RWPE1 (cell line): ENCODE measurements around the gene TEX264.

Experiments used
- CTCF ChIA-PET: fragments of 350-600 bp; sonication (Branson Sonifier 250); formaldehyde crosslinking; extraction: SDS; loops from one replicate; lab custom pipeline; 2021; lab: Yijun Ruan, JAX
- POLR2A ChIA-PET: fragments of 400-600 bp; formaldehyde crosslinking; extraction: SDS; loops from one replicate; lab custom pipeline; 2020; ENCODE audit warnings: antibody characterized with exemption; ENCODE audit not compliant: low non-redundant PET; lab: Yijun Ruan, JAX
- DNase-seq: peaks from one replicate; pipeline ENCODE4 v3.0.0; 2012; ENCODE audit warnings: low spot score
- H3K27ac ChIP-seq: fragments of 450-650 bp; 2 replicates; pipeline ENCODE4 v1.5.1; 2017
- TF ChIP-seq, protein P1 (sequence below): fragments of 450-650 bp; conservative IDR thresholded peaks from 2 replicates; pipeline ENCODE4 v1.5.1; 2017; ENCODE audit warnings: low read depth, mild to moderate bottlenecking

Gene TEX264

DNA sequence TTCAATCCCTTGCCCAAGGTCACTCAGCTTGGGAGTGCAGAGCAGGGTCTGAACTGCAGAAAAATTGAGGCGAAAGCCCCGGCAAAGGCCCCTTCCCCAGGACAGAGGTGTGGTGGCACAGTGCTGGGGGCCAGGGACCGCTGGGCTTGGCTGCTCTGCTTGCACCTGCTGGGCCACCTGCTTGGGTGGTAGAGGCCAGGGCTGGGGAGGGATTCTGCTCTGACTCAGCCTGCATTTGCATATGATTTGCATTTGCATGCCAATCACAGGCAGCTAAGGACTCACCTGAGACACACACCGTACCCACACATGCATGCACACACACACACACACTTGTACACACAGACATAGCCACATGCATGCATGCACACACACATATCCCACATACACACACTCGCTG is 45.8 kb downstream of the TEX264 start:
- ChIA-PET POLR2A (no interaction called here), CTCF (no interaction called here)
- no peak overlapping the region for H3K27ac ChIP-seq
- no peak for DNase-seq
- TF ChIP-seq, protein P1, sequence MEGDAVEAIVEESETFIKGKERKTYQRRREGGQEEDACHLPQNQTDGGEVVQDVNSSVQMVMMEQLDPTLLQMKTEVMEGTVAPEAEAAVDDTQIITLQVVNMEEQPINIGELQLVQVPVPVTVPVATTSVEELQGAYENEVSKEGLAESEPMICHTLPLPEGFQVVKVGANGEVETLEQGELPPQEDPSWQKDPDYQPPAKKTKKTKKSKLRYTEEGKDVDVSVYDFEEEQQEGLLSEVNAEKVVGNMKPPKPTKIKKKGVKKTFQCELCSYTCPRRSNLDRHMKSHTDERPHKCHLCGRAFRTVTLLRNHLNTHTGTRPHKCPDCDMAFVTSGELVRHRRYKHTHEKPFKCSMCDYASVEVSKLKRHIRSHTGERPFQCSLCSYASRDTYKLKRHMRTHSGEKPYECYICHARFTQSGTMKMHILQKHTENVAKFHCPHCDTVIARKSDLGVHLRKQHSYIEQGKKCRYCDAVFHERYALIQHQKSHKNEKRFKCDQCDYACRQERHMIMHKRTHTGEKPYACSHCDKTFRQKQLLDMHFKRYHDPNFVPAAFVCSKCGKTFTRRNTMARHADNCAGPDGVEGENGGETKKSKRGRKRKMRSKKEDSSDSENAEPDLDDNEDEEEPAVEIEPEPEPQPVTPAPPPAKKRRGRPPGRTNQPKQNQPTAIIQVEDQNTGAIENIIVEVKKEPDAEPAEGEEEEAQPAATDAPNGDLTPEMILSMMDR = no peak

DNA sequence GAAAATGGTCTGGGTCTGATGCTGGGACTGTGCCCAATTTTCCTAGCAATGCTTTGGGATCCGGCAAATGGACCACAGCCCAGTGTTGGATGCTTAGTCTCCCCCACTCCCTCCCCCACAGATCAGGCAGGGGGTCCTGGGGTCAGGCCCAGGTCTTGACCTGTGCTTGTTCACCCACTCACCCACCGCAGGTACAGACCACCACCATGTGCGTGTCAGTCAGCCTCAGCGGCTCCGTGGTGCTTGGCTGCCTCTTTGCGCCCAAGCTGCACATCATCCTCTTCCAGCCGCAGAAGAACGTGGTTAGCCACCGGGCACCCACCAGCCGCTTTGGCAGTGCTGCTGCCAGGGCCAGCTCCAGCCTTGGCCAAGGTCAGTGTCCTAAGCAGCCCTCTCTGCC is 46.4 kb downstream of the TEX264 start:
- DNase-seq = no peak
- TF ChIP-seq, protein P1 = no peak
- no peak overlapping the region for H3K27ac ChIP-seq
- CTCF ChIA-PET = no interaction called here
- POLR2A ChIA-PET = no interaction called here

DNA sequence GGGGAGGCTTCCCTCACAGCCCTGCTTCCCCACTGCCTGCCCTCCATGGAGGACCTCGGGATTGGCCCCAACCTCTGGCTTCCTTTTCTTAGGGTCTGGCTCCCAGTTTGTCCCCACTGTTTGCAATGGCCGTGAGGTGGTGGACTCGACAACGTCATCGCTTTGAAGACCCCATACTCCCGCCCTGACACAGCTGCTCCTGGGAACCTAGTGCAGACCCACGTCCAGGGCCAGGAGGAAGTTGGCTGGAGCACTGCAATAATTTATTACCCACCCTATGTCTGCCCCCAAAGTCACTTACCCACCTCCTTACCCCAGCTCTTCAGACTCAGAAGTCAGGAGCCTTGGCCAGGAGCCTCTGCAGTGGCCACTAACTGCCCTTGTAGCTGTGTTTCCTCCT is 46.9 kb downstream of the TEX264 start:
- DNase-seq = no peak
- H3K27ac ChIP-seq = no peak overlapping the region
- TF ChIP-seq, protein P1 = no peak
- ChIA-PET CTCF (no interaction called here), POLR2A (no interaction called here)

DNA sequence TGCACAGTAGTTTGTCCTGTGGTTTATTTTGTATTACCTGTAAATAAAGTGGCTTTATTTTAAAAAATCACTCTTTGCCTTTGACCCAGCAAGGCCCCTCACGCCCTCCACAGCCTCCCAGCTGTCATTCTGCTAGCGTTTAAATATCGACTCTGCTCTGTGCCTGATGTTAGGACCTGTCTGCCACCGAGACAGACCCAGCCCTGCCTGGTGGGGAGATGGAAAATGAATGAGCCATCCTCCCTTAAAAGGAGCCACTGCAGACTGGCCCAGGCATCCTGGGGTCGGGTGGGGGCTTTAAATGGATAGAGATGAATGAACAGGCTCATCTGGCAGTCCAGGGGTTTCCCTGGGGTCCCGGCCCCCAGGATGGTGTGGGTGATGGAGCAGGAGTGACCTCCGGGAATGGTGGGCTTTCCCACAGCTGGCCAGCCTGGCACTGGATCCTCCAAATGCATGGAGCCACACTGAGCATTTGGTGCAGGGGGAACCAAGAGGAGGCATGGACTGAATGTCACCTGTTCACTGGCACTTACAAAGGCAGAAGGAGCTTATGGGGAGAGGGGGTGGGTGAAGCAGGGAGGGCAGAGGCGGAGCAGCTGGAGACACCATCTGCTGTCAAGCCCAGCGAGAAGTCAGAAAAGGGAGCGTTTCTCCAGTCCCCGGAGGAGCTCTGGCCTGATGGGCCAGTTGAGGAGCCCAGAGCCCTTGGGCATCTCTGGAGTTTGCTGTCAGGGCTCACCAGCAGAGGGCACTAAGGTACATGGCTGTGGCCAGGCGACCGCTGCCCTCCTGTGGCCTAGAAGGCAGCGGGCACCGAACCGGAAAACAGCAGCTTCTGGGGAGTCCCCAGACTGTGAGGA is 47.7 kb downstream of the TEX264 start:
- H3K27ac ChIP-seq = no peak overlapping the region
- POLR2A ChIA-PET = no interaction called here
- CTCF ChIA-PET = interaction anchor here (0.5 to 1.2 kb wide), 9 partner anchors 8 to 1037 kb away, joined by 3 to 9 read pairs (median 3); no protein-coding TSS in a partner anchor
- peak; percentile 28 for DNase-seq
- TF ChIP-seq, protein P1 = peak; percentile 61

DNA sequence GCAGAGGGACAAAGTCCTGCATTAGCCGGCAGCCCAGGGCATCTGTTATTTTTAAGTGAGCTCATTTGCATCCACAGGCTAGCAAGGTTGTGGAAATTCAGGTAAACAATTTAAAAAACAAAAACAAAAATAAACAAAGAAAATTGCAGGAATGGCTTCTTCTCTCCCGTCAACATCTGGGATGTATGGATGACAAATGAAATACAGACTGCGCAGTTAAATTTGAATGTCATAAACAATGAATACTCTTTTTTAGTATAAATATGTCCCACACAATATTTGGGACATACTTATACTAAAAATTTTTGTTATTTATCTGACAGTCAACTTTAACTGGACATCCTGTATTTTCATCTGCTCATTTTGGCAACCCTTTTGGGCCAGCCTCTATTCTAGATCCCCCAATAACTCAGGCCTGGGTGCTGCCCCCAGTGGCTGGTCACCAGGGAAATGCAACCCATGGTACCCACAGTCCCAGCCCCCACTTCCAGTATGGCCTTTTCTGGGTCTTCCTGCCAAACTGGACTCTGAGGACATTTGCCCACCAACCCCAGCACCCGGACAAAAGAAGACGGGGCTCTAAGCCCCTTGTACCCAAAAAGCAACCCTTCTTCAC is 48.5 kb downstream of the TEX264 start:
- H3K27ac ChIP-seq = no peak overlapping the region
- POLR2A ChIA-PET = no interaction called here
- CTCF ChIA-PET = interaction anchor here (0.5 to 1.2 kb wide), 8 partner anchors 8 to 1038 kb away, joined by 3 to 9 read pairs (median 3); no protein-coding TSS in a partner anchor
- TF ChIP-seq, protein P1 = 0 out of 2 replicates have a peak, but pooled peaks have one; percentile 28
- DNase-seq = no peak

DNA sequence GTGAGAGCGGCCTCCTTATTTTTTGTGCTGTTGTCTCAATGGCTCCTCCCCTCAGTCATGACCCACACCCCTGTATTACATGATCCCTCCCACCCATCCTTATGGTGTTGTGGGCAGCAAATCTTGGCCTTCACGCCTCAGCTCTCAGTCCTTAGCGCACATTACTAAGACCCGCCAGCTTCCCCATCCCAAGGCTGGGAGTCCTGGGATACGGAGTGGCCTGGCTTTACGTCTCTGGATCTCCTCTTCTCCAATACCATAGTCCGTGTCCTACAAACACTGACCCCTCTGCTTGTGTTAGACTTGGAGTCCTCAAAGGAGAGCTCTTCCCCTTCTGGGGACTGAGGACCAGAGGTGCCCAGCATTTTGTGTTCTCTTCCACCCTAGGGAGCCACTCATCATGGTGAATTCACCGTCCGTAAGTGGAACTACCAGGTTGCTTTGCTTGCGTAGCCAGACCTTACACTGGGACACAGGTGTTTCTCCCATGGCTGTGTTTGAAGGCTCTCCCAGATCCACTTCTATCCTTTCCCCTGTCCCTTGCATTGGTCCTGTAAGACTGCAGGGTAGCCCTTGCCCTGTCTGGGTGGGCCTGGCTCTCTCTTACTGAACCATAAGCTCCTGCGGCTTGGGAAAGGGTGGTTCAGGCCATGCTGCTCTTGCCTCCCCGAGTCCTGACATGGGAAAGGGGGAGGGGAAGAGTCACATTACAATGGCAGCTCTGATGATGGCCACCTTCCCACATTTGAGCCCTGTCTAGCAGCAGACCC is 49.4 kb downstream of the TEX264 start:
- DNase-seq = no peak
- no peak overlapping the region for H3K27ac ChIP-seq
- POLR2A ChIA-PET = no interaction called here
- CTCF ChIA-PET = no interaction called here
- TF ChIP-seq, protein P1 = no peak
